Neural progenitor cell (in vitro differentiated cells): ENCODE results near the gene TNP2. TPM values are rescaled to one million over a fixed set of nuclear protein-coding genes. Genes with fewer than 3 reads are reported as not detected.

Experiments used
- DNase-seq: peaks from one replicate; pipeline ENCODE4 v3.0.0-alpha.2; 2016; ENCODE audit warnings: low spot score
- H2AFZ ChIP-seq: fragments of 200-600 bp; sonication (generic); replicated peaks from 2 replicates; pipeline ENCODE4 v1.6.1; 2016; ENCODE audit warnings: antibody characterized with exemption
- H3F3A ChIP-seq: fragments of 200-600 bp; sonication (generic); 2 replicates; pipeline ENCODE4 v1.6.1; 2016; ENCODE audit warnings: antibody characterized with exemption, low read depth
- H3K27ac ChIP-seq: fragments of 200-600 bp; sonication (generic); 2 replicates; pipeline ENCODE4 v1.5.1; 2016; ENCODE audit warnings: mild to moderate bottlenecking
- H3K27me3 ChIP-seq: fragments of 200-600 bp; sonication (generic); 2 replicates; pipeline ENCODE4 v1.6.1; 2016; ENCODE audit warnings: mild to moderate bottlenecking, moderate library complexity
- H3K36me3 ChIP-seq: fragments of 200-600 bp; sonication (generic); 2 replicates; pipeline ENCODE4 v1.5.1; 2016
- H3K4me1 ChIP-seq: fragments of 200-600 bp; sonication (generic); 2 replicates; pipeline ENCODE4 v1.6.1; 2016; ENCODE audit warnings: mixed run types
- H3K4me2 ChIP-seq: fragments of 200-600 bp; sonication (generic); 2 replicates; pipeline ENCODE4 v1.6.1; 2016
- H3K4me3 ChIP-seq: fragments of 200-600 bp; sonication (generic); 2 replicates; pipeline ENCODE4 v1.5.1; 2016
- H3K79me2 ChIP-seq: fragments of 200-600 bp; sonication (generic); 2 replicates; pipeline ENCODE4 v1.6.1; 2016; ENCODE audit warnings: low read depth
- H3K9ac ChIP-seq: fragments of 200-600 bp; sonication (generic); 2 replicates; pipeline ENCODE4 v1.6.1; 2016
- H3K9me3 ChIP-seq: fragments of 200-600 bp; sonication (generic); 2 replicates; pipeline ENCODE4 v1.5.1; 2016; ENCODE audit warnings: low read depth
- H4K20me1 ChIP-seq: fragments of 200-600 bp; sonication (generic); 2 replicates; pipeline ENCODE4 v1.6.1; 2016; ENCODE audit warnings: low read depth
- H3K27ac Mint-ChIP-seq: 3 replicates; pipeline ENCODE4 v1.8.0; 2021; ENCODE audit warnings: mixed read lengths
- H3K27me3 Mint-ChIP-seq: 2 replicates; pipeline ENCODE4 v1.8.0; 2022; ENCODE audit warnings: low read depth, mild to moderate bottlenecking, inconsistent platforms, moderate library complexity, mixed read lengths; ENCODE audit not compliant: insufficient read depth
- H3K36me3 Mint-ChIP-seq: 3 replicates; pipeline ENCODE4 v1.8.0; 2021; ENCODE audit warnings: mixed read lengths
- H3K4me1 Mint-ChIP-seq: 3 replicates; pipeline ENCODE4 v1.8.0; 2021; ENCODE audit warnings: mixed read lengths
- H3K4me3 Mint-ChIP-seq: 3 replicates; pipeline ENCODE4 v1.8.0; 2021; ENCODE audit warnings: mild to moderate bottlenecking, moderate library complexity, mixed read lengths
- H3K9me3 Mint-ChIP-seq: 3 replicates; pipeline ENCODE4 v1.8.0; 2020; ENCODE audit warnings: mixed read lengths
- CTCF ChIP-seq: fragments of 200-600 bp; sonication (generic); IDR thresholded peaks from 2 replicates; pipeline ENCODE4 v1.5.1; 2017; ENCODE audit warnings: antibody characterized with exemption, mild to moderate bottlenecking
- EZH2 ChIP-seq: fragments of 200-600 bp; sonication (generic); IDR thresholded peaks from 2 replicates; pipeline ENCODE4 v1.6.1; 2017; ENCODE audit warnings: antibody characterized with exemption, mild to moderate bottlenecking, moderate library complexity
- EZH2phosphoT487 ChIP-seq: fragments of 200-600 bp; sonication (generic); IDR thresholded peaks from 2 replicates; pipeline ENCODE4 v1.6.1; 2017; ENCODE audit warnings: antibody characterized with exemption
- total RNA-seq: library from RNA; depleted of rRNA; stranded (reverse); fragments of >200 nt; gene quantifications from 2 replicates; pipeline ENCODE4 v1.2.3, GENCODE V29; 2015; ENCODE audit warnings: low replicate concordance

Gene TNP2
- total RNA-seq, 1 donor from 2014 or later = not detected

GRCh38 chr16:11312718-11313492, 43.8 kb upstream of the TNP2 start:
- Mint-ChIP-seq H3K27ac (peak overlapping the region; percentile 7), H3K9me3 (no peaks in the 10 kb centered on the region), H3K4me1 (peaks cover 40% of the 10 kb centered on the region), H3K27me3 (peaks cover 9% of the 10 kb centered on the region), H3K36me3 (no peaks in the 10 kb centered on the region), H3K4me3 (no peak overlapping the region)
- TF ChIP-seq EZH2phosphoT487 (no peak), EZH2 (no peak), CTCF (no peak)
- Histone ChIP-seq H3K4me2 (no peak overlapping the region), H3F3A (peaks cover 26% of the 10 kb centered on the region), H2AFZ (no peak overlapping the region), H3K79me2 (no peaks in the 10 kb centered on the region), H3K27ac (no peak overlapping the region), H3K27me3 (peaks cover 30% of the 10 kb centered on the region), H3K9ac (no peak overlapping the region), H3K9me3 (no peaks in the 10 kb centered on the region), H4K20me1 (no peaks in the 10 kb centered on the region), H3K4me1 (peaks cover 21% of the 10 kb centered on the region), H3K4me3 (no peak overlapping the region), H3K36me3 (no peaks in the 10 kb centered on the region)
- DNase-seq = no peak

- peaks cover 30% of the 10 kb centered on the region for H3K4me1 Mint-ChIP-seq
- peaks cover 18% of the 10 kb centered on the region for H3F3A ChIP-seq
- no peak overlapping the region for H3K27ac ChIP-seq
- H3K9ac ChIP-seq = no peak overlapping the region
- no peaks in the 10 kb centered on the region for H3K9me3 ChIP-seq
- H3K4me3 ChIP-seq = no peak overlapping the region
- no peak overlapping the region for H3K4me2 ChIP-seq
- no peak overlapping the region for H3K4me3 Mint-ChIP-seq
- no peaks in the 10 kb centered on the region for H3K36me3 ChIP-seq
- peaks cover 10% of the 10 kb centered on the region for H3K27me3 Mint-ChIP-seq
- no peaks in the 10 kb centered on the region for H3K9me3 Mint-ChIP-seq
- no peak overlapping the region for H2AFZ ChIP-seq
- DNase-seq = no peak
- H3K36me3 Mint-ChIP-seq = no peaks in the 10 kb centered on the region
- H3K4me1 ChIP-seq = peaks cover 19% of the 10 kb centered on the region
- H4K20me1 ChIP-seq = no peaks in the 10 kb centered on the region
- H3K27ac Mint-ChIP-seq = peak overlapping the region; percentile 42
- H3K79me2 ChIP-seq = no peaks in the 10 kb centered on the region
- TF ChIP-seq EZH2phosphoT487 = no peak
- TF ChIP-seq EZH2 = no peak
- TF ChIP-seq CTCF = no peak
- peaks cover 18% of the 10 kb centered on the region for H3K27me3 ChIP-seq
Measured at GRCh38 chr16:11310997-11311561, 42.0 kb upstream of the TNP2 start.

GRCh38 chr16:11310634-11310977, 41.5 kb upstream of the TNP2 start:
- Histone ChIP-seq H3K9ac (no peak overlapping the region), H3K79me2 (no peaks in the 10 kb centered on the region), H3K4me2 (no peak overlapping the region), H3K4me1 (peaks cover 14% of the 10 kb centered on the region), H3K36me3 (no peaks in the 10 kb centered on the region), H3K27me3 (peaks cover 14% of the 10 kb centered on the region), H3K9me3 (no peaks in the 10 kb centered on the region), H2AFZ (no peak overlapping the region), H3K4me3 (no peak overlapping the region), H3F3A (peaks cover 14% of the 10 kb centered on the region), H4K20me1 (no peaks in the 10 kb centered on the region), H3K27ac (no peak overlapping the region)
- Mint-ChIP-seq H3K9me3 (no peaks in the 10 kb centered on the region), H3K4me3 (no peak overlapping the region), H3K27me3 (peaks cover 10% of the 10 kb centered on the region), H3K36me3 (no peaks in the 10 kb centered on the region), H3K27ac (no peak overlapping the region), H3K4me1 (peaks cover 28% of the 10 kb centered on the region)
- TF ChIP-seq CTCF (no peak), EZH2phosphoT487 (no peak), EZH2 (no peak)
- no peak for DNase-seq
